Measurements from ENCODE around the gene POLR3K. TPM values are rescaled to one million over a fixed set of nuclear protein-coding genes. Genes with fewer than 3 reads are reported as not detected.
A peak's percentile ranks its signal among the peaks of the same experiment; 100 is the strongest.
"Not testable (repeated sequence)": the region's sequence is repeated elsewhere in the genome, so short reads cannot be mapped to it uniquely, and the experiment has no call there.

The POLR3K gene
- total RNA-seq, 1 donor from 2014 or later = 0.72 TPM

DNA sequence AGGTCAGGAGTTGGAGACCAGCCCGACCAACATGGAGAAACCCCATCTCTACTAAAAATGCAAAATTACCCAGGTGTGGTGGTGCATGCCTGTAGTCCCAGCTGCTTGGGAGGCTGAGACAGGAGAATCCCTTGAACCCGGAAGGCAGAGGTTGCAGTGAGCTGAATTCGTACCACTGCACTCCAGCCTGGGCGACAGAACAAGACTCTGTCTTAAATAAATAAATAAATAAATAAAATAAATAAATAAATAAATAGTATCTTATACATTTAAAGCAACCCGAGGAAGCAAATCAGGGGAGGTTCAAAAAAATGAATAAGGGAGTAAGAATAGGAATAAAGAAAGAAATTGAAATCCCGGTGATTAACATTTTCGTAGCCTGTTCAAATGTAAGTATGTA, 6.9 kb downstream of the POLR3K start:
- not testable (repeated sequence) for DNase-seq (ENCODE audit: low spot score)

DNA sequence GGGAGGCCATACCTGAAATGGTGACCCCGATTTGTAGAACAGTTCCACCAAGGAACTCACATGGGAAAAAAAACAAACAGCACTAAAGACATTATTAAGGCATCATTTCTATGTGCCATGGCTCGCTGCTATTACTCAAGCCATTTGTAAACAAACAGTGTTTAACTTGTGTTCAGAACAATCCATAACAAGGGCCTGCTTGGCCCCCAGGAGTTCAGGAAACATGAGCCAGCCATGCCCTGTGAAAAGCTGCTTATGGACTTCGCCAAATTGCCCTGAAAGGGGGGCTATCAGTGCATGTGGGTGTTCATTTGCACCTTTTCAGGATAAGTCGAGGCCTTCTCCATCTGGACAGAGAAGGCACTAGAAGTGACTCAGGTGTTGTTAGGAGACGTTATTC, 8.0 kb downstream of the POLR3K start:
- DNase-seq (ENCODE audit: low spot score) = no peak

- no peak for DNase-seq (ENCODE audit: low spot score)
These were observed 8.8 kb downstream of the POLR3K start for GRCh38 chr16:44655-45054.

DNA sequence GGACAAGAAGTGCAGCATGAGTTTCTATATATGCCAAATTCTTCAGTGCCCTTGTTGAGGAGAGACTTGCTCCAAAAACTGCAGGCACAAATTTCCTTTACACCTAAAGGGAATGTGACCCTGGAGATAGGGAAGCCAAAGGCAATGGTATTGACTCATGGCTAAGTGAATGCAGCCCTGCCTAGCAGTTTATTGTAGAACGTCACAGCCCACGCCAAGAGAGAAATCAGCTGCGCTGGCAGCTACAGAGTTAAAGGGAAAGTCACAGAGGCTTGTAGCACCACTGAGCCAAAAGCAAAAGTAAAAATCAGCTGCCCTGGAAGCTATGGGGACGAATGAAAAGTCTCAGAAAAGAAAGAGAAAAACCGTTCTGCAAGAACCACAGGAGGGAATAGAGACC, 10.1 kb downstream of the POLR3K start:
- no peak for DNase-seq (ENCODE audit: low spot score)

DNA sequence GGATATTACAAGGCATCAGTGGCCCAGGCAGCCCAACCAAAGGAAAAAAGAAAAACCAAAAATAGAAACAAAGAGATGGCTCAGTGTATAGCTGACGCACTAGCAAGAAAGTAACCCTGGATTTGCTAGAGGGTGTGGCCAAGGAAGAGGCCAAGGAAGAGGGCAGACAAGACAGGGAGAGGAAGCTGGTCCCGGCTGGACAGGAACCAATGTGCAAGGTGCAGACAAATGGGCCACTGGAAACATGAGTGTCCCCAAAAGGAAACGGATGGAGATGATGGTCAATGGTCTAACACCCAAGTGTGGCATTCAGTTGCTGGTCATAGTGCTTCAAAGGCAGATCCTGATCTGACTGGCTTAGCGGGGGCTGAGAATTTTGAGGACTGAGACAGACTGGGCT, 10.7 kb downstream of the POLR3K start:
- DNase-seq (ENCODE audit: low spot score) = no peak

- DNase-seq (ENCODE audit: low spot score) = no peak
These were observed 11.3 kb downstream of the POLR3K start for GRCh38 chr16:42069-42457.

DNA sequence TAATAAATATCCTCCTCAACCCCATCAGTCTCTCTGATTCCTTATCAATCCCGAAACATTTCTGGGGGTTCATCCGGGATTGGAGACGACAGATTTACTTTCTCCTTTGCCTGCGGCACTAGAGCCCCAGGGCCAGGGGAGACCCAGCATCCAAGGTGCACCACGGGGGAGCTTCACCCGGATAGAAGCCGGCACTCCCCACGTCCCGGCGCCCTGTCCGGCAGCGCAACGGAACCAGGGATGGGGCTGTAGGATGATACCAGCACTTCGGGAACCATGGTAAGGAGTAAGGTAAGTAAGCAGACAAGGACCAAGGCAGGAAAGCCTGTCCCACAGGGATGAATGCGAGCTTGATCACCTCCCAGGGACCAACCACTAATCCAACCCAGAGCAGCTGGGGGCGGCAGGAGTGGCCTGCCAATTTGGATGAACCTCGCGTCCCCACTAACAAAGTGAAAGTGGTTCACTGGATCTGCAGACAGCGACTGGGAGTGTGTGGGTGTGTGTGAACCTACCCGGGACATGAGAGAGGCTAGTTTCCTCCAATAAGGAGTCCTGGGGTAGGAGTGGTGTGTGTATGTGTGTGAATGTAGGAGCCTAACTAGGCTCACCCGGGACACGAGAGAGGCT, 11.9 kb downstream of the POLR3K start:
- DNase-seq (ENCODE audit: low spot score) = no peak

GRCh38 chr16:38941-39892, 14.2 kb downstream of the POLR3K start:
- DNase-seq (ENCODE audit: low spot score) = no peak

DNA sequence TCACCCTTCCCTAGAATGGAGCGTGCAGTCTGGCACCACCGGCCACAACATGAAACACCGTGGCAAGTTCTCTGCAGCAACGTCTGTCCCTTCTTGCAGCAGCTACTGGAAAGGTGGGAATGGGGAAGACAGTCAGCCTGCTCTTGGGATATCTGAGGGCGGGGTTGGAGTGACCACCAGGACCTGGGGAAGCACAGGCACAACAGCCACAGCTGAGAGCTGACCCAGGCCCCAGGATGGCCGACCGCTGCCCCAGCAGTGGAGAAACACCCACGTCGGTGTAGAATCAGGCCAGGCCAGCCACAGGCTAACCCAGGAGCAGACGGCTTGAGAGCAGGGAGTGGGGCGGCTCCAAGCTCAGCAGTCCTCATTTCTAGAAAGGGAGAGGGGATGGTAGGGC, 15.2 kb downstream of the POLR3K start:
- not testable (repeated sequence) for DNase-seq (ENCODE audit: low spot score)

DNA sequence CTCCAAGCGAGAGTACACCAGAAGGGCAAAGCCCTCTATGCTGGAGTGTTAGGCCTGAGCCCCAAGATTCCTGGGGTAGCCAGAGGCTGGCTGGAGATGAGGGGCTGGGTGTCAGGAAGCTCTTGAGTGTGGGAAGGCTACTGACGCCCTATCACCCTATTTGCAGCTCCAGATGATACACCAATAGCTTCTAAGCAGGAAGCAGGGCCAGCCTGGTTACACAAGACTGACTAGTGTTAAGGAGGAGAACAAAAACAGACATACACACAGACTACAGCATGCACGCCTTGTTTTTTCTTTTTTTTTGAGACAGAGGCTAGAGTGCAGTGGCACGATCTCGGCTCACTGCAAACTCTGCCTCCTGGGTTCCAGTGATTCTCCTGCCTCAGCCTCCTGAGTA, 15.9 kb downstream of the POLR3K start:
- no peak for DNase-seq (ENCODE audit: low spot score)

DNA sequence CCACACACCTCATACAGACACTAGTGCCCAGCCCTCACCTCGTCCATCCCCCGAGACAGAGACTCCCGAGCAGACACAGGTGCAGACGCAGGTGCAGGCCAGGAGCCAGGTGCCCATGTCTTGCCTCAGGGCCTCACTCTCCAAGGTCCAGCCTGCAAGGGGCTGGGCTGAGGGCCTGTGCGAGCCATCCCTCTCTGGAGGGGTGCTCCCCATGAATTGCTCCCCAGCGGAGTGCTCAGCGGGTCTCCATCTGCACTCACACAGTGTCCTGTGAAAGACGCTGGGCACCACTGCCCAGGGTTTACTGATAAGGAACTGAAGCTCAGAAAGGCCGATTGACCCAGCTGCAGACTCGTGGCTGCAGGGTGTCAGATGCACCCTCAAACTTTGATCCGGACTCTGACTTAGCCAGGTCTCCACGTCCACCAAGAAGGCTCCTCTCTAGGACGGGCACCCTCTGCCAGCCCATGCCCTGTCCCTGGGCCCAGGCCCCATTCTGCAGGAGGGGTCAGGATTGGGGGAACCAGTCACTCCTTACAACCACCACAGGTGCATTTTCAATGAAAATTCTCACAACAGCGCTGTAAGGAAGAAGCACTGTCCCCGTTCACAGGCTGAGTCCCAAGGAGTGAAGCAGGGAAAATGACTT, 16.9 kb downstream of the POLR3K start:
- DNase-seq (ENCODE audit: low spot score) = no peak

- DNase-seq (ENCODE audit: low spot score) = no peak
These were observed 17.6 kb downstream of the POLR3K start for GRCh38 chr16:35678-36305.

- DNase-seq (ENCODE audit: low spot score) = peak; percentile 42
These were observed 18.3 kb downstream of the POLR3K start for GRCh38 chr16:35011-35677.

DNA sequence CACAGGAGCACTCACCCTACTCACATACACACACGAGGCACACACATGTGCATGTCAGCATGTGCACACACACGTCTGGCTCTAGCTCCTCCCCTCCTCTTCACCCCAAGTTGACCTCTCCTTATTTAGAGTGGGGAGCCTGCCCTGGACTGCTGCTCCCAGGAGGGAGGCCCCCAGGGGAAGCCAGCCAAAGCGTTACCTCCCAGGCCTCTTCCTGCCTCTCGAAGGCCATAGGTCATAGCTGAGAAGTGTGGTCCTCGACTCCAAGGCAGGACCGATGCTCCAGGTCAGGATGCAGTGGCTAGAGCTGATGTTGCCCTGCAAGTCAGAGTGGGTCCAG, 18.8 kb downstream of the POLR3K start:
- DNase-seq (ENCODE audit: low spot score) = no peak

- no peak for DNase-seq (ENCODE audit: low spot score)
These were observed 19.3 kb downstream of the POLR3K start for GRCh38 chr16:33877-34647.

DNA sequence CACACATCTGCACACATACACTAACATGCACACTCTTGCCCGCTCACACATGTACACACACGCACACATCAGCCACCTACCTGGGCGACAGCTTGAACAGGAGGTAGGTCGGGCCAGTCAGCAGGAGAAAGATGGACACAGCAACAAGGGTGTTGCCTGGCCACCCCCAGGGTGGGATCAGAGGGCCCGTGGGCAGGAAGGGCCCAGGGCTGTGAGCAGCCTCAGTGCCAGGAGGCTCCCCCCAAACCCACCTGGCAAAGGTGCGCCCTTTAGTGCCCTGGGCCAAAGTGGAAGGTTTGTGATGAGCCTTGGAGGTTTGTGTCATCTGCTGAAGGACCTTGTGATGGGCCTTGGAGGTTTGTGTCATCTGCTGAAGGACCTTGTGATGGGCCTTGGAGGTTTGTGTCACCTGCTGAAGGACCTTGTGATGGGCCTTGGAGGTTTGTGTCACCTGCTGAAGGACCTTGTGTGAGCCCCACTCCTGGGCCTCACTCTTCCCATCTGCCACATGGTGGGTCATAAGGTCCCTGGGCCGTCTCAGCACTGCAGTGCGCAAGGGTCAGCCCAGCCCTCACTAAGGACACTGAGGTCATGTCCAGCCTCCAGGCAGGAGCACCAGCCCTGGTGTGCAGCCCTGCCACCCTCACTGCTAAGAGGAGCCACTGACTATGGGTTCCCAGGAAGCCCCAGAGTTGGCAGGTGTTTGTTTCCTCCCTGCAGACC, 20.1 kb downstream of the POLR3K start:
- not testable (repeated sequence) for DNase-seq (ENCODE audit: low spot score)

- DNase-seq (ENCODE audit: low spot score) = not testable (repeated sequence)
These were observed 22.8 kb downstream of the POLR3K start for GRCh38 chr16:30627-31026.

DNA sequence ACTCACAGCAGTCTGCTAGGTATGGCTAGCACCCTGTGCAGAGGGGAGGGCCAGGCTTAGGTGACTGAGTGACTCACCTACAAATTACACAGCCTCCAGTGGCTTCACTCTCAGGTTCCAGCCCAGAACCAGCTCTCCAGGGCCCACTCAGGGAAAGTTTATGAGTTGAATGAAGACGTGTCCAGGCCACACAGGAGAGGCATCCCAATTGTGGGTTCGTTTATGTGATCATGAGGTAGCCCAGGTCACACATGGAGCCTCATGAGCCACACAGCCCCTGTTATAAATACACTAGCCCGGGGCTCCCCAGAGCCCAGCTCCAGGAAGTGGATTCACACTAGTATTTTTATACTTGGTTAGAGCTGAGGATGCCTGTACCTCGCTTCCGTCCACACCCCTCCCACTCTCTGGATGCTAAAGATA, 27.5 kb downstream of the POLR3K start:
- not testable (repeated sequence) for DNase-seq (ENCODE audit: low spot score)

DNA sequence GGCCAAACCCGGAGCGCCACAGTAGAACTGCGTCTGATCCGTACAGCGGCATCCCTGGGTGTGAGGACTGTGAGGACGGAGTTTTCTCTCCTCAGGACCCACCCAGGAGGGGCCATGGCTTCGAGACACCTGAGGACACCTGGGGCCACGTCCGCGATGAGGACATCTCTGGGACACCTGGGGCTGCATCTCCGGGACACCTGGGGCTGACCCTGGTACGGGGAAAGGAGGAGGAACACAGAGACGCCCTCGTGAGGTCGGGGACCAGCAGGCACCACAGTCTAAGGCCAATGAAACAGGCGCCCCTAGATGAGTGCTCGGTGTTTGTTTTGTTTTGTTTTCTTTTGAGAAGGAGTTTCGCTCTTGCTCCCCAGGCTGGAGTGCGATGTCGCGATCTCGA, 29.3 kb downstream of the POLR3K start:
- DNase-seq (ENCODE audit: low spot score) = not testable (repeated sequence)

DNA sequence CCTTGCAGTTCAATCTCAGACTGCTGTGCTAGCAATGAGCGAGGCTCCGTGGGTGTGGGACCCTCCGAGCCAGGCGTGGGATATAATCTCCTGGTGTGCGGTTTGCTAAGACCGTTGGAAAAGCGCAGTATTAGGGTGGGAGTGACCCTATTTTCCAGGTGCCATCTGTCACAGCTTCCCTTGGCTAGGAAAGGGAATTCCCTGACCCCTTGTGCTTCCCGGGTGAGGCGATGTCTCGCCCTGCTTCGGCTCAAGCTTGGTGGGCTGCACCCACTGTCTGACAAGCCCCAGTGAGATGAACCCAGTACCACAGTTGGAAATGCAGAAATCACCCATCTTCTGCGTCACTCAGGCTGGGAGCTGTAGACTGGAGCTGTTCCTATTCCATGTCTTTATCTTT, 32.5 kb downstream of the POLR3K start:
- DNase-seq (ENCODE audit: low spot score) = not testable (repeated sequence)

All from umbilical cord (tissue), 2 donors.